ENCODE data around the gene MZT2A.
"Not testable (repeated sequence)": the region's sequence is repeated elsewhere in the genome, so short reads cannot be mapped to it uniquely, and the experiment has no call there.

Gene MZT2A

DNA sequence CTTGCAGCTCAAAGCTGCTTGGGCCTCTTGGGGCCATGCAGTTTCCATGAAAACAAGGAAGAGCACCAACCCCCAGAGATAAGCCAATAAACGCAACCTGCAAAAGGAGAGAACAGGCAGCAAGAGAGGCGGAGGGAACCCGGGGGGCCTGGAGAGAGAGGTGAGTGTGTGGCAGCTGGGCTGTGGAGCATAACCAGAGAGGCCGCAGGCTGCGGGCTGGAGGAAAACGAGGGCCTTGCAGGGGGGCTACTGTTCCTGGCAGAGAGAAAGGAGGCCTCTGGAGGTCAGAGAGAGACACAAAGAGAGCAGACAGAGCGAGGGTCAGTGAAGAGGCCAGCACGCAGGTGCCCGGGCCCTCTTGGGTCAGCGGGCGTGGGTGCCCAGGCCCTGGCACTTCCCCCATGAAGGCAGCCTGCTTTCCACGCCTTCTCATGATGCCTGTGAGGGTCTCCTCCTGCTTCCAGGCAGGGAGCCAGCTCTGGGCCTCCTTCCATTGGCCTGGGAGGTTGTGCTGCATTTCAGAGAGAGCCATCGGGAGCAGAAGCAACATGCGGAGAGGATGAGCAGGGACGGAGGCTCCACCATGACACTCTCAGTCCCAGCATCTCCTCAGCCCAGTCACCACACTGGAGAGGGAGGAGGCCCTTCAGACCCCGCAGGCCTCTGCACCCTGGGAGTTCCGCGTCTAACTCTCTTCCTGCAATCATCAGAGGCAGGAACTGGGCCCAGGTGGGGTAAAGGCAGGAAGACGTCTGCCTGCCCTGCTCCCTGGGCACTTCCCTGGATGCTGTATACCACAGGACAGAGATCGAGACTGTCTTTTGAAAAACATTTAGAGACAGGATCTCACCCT is 1.4 kb downstream of the MZT2A start:
- DNase-seq, result peak; percentile 44

DNA sequence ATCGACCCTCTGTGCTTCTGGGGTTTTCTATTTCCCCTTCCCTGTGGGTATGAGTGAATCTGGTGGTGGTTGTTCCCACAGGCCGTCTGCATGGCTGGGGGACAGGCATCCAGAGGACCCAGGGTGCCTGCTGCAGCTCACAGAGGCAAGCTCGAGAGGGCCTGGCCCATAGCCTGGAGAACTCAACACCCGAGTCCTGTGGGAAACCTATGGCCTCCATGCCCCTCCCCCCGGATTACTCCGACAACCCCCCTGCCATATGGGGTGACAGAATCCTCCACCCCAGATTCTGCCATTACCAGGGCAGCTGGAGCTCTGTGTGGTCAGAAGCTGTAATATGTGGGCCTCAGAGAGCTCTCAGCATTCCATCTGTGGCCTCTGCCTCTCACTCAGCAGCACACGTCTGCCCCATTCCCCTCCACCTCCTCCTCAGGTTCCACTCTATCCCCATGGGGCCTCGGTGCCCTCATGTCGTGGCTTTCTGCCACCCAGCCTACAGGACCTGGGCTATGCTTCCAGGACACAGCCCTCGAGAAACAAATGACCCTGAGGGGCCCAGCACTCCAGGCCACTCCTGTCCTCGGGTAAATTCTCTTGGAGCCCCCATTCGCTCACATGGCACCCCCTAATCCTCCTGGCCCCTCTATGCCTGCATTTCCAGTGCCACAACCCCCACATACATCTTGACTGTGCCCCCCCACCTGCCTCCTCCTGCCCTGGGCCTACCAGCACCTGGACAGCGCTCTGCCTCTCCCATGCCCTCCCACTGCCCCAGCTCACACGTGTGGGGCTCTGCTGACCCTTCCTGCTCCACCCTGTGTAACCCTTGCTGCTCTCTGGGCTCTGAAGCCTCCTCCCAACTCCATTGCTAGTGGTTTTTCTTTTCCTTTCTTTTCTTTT is 3.6 kb downstream of the MZT2A start:
- no peak for DNase-seq

DNA sequence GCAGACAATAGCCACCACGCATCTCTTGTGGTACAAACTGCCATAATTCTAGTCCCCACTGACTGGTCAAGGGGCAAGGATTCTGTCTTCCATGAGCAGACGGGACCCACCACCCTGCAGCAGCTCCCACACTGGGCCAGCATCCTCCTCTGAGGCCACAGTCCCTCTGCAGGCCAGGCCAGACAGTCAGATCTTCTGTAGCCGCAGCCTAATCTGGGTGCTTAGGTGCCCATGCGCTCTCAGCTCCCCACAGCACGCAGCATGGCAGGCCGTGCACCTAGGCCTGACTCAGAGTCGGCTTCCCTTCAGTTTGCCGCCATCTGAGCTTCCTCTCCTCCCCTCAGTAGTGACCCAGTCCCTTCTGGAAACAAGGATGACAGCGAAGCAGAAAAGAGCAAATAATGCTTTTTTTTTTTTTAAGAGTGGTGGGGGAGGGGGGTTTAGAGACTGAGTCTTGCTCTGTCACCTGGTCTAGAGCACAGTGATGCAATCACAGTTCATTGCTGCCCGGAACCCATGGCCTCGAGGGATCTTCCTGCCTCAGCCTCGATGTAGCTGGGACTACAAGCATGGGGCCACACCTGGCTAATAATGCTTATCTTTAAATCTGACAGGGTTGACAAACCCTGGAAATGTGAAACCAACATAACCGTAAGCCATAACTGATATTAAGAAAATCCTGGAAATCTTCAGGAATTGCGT is 5.8 kb downstream of the MZT2A start:
- DNase-seq, result not testable (repeated sequence)

DNA sequence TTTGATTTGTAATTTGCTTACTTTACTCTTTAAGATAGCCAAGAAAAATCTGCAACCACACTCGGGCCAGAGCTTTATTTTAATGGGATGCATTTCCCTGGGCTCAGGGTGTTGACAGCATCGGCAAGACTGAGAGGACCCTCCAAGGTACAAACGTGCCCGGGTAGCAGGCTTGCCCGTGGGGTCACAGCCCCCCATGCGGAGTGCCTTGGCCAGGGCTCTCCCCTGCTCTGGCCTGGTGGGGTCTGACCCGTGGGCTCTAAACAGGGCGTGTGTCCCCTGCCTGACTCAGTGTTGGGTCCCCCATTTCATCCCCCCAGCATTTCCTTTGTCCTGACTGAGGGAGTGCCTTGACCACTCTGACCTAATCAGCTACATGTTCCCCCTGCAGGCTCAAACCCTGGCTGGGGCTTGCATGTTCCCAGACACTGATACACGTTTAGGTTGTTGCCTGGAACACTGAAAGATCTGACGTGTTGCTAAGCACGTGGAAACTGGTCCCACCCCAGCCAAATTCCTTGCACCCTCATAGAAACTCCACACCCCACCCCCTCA is 7.2 kb downstream of the MZT2A start:
- DNase-seq, result not testable (repeated sequence)

DNA sequence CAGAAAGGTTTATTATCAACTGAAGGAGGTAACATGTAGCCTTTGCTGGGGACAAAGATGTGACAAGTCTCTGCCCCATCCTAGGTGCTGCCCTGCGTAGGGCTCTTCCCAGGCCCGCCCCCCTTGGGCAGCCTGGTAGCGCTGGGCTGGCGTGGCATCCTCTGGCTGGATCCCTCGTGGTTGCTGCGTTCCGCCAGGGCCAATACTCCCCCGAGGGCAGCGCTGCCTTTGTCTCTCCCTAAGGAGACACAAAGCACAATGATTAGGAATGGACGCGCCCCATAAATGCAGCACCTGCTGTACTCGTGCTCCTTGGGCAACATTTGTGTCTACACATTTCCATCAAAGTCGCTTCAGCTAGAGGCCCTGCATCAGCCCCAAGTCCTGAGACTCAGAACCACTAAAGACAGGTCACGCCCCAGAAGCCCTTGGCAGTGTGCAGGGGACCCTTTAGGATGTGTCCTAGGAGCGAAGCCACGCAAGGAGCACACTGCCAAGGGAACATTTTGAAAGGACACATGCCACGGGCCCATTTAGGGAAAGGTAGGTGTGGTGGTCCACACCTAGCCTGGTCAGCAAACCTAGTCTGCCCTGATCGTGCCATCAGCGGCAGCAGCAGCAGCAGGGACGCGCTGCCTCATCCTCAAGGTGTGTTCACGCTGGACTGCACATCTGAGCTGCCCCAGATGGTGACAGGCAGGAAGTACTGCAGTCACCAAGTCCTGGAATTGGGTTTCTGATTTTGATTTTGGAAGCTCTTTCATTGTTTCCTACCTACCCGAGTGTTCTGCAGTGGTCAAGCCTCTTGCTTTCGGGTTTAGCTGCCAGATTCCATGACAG is 8.0 kb downstream of the MZT2A start:
- not testable (repeated sequence) for DNase-seq

DNA sequence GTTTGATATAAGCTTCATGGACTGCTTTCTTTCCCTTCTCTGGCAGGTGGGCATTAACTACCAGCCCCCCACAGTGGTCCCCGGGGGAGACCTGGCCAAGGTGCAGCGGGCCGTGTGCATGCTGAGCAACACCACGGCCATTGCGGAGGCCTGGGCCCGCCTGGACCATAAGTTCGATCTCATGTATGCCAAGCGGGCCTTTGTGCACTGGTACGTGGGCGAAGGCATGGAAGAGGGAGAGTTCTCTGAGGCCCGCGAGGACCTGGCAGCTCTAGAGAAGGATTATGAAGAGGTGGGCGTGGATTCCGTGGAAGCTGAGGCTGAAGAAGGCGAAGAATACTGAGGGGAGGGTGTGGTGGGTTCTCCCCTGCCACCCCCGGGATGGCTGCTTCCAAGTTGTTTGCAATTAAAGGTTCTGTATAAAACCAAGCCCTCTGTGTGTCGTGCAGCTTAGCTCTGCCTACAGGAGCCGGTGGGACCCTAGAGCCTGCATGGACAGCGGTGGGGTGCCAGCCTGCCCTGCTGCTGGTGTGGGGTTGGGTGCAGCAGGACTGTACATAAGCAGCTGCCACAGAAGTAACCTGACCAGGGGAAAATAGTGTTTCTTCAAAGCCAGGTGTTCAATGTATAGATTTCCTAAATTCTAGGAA is 9.6 kb downstream of the MZT2A start:
- not testable (repeated sequence) for DNase-seq

DNA sequence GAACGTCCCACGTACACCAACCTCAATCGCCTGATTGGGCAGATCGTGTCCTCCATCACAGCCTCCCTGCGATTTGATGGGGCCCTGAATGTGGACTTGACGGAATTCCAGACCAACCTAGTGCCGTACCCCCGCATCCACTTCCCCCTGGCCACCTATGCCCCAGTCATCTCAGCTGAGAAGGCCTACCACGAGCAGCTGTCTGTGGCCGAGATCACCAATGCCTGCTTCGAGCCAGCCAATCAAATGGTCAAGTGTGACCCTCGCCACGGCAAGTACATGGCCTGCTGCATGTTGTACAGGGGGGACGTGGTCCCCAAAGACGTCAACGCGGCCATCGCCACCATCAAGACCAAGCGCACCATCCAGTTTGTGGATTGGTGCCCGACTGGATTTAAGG is 11.8 kb downstream of the MZT2A start:
- not testable (repeated sequence) for DNase-seq

DNA sequence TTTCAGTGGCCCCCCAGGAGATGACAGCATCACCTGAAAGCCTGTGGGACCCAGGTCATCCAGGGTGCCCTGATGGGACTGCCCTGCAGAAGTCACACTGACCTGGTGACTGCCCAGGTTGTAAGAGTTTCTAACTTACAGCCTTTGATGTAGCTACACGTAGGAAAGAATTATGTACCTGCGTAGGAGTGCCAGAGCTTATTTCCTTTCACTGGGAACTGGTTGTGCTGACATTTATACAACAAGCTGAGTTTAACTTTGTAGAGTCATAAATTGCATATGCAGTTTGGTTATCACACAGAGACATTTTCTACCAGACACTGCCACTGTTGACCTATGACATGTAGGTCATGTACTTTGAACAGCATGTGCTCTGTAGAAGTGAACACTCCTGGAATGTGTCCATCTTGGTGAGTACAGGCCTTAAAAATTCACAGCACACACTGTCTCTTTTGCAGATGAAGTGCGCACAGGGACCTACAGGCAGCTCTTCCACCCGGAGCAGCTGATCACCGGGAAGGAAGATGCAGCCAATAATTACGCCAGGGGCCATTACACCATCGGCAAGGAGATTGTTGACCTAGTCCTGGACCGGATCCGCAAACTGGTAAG is 13.2 kb downstream of the MZT2A start:
- DNase-seq, result not testable (repeated sequence)

DNA sequence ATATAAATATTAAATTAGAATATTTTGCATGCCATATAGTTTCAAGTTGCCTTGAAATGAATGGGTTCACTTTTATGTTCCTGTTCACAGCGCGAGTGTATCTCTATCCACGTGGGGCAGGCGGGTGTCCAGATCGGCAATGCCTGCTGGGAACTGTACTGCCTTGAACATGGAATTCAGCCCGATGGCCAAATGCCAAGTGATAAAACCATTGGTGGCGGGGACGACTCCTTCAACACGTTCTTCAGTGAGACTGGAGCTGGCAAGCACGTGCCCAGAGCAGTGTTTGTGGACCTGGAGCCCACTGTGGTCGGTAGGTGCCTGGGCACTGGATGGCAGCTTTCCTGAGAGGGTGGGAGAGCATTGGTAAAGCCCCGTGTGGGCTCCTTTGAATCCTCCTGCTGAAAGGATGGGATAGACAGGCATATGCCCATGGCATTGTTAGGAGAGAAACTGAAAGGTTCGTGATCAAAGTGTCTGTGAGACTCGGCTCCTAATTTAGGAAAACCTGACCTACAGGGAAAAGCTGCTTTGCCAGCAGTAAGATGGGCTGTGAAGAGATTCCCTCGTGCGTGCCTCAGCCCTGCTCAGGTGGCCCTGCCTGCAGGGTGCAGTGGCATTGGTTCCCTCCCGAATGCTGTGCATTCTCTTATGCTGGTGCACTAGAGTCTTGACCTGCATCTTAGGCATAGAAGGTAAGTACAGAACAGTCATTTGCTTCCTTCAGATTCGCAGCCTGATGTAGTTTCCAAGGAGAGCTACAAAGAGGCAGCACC is 13.9 kb downstream of the MZT2A start:
- not testable (repeated sequence) for DNase-seq

DNA sequence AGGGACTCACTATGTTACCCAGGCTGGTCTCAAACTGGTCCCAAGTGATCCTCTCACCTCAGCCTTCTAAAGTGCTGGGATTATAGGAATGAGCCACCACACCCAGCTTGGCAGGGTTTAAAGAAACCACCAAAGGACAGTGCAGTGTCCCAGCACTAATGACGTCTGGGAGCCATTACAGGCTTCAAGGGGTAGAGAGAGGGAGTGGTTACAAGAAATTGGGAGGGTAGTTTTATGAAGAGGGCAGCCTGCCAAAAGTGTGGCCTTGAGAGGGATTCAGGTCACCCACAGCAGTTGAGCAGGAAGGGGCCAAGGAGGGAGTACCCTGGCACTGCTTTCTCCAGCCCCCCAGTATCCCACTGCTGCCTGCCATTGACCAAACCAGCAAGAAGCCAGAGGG is 15.0 kb downstream of the MZT2A start:
- not testable (repeated sequence) for DNase-seq

DNA sequence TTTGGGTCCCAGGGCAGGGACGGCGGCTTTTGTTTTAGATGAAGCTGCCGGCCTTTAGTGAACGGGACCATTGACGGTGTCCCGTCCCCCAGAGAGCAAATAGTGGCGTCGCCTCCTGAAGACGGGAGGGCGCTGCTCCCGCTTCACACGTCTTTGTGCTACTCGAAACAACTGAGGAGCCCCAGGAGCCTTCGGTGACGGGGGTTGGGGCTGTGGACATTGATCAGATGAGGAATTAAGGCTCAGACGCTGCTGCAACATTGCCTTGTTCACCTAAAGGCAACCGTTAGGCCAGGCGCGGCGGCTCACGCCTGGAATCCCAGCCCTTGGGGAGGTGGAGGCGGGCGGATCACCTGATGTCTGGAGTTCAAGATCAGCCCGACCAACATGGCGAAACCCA is 15.8 kb downstream of the MZT2A start:
- DNase-seq, result not testable (repeated sequence)

DNA sequence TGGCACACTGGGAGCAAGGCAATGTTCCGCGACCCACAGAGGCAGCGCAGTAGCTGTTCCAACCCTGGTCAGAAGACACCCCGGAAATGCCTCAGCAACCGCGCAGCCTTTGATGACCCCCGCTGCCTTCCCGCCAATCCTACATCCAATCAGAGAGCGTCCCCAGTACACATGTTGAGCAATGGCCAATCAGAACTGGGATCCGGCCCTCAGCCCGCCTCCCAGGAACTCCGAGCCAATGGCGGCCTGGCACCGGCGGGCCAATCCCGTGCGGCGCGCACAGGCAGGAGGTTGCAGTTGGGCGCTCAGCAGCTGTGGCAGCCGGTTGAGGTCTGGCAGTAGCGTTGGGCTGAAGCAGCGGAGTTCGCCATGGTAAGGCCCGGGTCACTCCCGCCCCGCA is 16.4 kb downstream of the MZT2A start, which contains the start of gene TUBA3D:
Gene TUBA3D, plus strand, starts transcription at position 289 of the 400 bp plus-strand sequence. Its CDS starts 81 bp downstream, at position 370.
- DNase-seq, result no peak

DNA sequence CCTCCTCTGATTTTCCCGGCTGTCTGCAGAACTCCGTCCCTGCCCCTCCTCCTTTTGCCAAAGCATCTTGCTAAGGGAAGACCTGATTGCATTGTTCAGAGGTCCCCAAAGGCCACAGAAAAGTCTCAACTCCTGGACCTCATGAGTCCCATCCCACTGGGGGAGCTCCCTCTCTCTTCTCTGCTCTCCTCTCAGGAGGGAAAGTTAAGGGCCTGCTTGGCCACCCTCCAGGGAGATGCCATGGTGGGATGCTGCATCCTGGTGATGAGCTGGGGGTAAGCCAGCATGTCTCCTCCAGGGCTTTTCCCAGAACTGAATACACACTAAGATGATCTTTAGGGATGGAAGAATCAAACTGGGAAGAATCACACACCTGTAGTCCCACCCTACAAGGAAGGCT is 18.9 kb downstream of the MZT2A start:
- not testable (repeated sequence) for DNase-seq

DNA sequence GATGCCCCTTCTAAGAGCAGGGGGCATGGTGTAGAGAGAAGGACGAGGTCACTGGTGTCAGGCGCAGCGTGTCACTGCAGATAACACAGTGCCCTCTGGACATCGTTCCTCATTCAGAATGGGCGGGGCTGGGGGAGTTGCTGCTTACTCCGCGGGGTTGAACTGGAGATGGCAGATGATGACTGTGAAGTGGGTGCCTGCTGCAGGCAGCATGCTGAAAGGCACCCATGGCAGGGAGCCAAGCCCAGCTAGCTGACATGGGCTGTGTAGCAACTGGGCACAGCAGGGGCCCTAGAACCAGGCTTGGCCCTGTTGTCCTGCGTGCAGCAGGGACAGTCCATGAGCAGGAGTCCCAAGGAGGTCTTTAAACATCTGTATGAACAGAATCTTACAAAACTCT is 20.6 kb downstream of the MZT2A start:
- not testable (repeated sequence) for DNase-seq

DNA sequence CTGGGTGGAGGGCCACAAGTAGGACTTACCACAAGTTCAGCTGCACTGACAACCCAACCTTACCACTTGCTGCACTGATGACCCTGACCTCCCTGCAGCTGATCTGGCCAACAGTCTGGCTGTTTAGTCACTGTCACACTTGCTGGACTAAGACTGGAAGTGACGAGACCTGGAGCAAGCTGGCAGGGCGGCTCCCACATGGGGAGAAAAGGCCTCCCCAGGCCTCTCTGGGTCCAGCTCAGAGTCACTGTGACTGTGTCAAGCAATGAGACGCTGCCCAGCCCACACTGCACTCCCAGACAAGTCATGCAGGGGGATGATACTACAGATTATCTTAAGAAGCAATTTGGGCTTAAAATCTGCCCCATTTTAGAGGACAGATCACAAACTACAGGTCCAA is 21.3 kb downstream of the MZT2A start:
- DNase-seq, result not testable (repeated sequence)

DNA sequence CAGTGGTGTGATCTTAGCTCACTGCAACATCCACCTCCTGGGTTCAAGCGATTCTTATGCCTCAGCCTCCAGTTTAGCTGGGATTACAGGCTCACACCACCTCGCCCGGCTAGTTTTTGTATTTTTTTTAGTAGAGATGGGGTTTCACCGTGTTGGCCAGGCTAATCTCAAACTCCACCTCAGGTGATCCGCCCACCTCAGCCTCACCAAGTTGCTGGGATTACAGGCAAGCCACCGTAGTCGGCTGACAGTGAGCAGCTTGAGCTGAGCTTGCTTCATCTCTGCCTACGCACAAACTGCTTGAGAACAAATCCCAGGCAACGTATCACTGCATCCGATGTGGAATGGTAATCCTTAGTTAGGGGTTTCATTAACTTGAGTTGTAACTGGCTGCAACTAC is 24.5 kb downstream of the MZT2A start:
- not testable (repeated sequence) for DNase-seq

DNA sequence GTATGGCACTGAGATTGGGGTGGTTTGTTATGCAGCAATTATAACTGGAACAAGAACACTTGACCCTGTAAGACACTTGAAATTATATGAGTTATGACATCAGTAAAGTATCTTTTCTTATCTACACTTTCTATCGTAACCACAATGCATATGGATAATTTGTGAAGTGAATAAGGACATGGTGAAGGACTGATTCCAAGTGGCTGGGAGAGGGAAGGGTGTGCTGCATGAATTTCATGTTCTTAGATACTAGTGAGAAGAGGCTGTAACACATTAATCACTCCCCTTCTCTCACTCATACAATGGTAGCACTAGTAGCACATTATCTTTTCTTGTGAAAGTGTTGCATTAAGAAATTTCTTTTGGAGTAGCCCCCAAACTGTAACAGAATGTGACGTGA is 37.3 kb downstream of the MZT2A start:
- DNase-seq, result not testable (repeated sequence)

DNA sequence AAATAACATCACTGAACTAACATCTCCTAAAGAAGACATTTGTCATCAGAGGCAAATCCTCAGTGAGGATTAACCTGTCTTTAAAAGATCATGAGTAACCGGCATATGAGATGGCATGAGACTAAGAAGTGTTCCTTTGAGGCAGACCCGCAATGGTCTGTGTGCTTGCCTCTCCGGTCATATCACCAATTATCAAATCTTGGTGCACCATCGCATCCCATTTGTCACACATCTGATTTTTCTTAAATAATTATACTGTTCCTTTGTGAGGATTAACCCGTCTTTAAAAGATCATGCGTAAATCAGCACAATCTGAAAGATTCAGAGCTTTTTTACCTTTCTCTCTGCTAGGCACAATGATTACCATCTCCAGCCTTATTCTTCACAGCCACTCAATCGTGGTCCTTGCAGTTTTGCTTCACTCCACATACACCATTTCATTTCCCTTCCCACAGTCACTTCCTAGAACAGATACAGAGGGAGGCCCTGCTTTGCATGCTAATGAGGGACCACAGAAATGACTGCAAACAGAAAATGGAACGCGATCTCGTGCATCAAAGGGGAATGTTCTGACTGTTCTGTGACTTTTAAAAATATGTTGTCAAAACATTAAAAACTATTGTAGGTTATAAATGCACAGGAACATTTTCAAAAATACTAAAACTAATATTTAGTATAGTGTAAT is 40.8 kb downstream of the MZT2A start:
- DNase-seq, result peak; percentile 11

DNA sequence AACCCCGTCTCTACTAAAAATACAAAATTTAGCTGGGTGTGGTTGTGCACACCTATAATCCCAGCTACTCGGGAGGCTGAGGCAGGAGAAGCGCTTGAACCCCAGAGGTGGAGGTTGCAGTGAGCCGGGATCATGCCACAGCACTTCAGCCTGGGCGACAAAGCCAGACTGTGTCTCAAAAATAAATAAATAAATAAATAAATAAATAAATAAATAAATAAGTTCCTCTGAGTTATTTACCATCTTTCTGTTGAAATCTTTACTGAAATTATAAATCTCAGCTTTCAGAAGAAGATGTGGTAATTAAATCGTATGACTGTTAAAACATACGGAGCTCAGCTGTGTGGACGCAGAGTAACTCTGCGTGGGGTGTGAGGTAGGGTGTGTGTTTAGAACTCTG is 44.2 kb downstream of the MZT2A start:
- DNase-seq, result not testable (repeated sequence)

All from activated CD4-positive, alpha-beta T cell treated with anti-CD3 and anti-CD28 coated beads for 48 hours (primary cell).